SJSA1 (cell line): Measurements from ENCODE around the gene VWA3A. TPM values are rescaled to one million over a fixed set of nuclear protein-coding genes. Genes with fewer than 3 reads are reported as not detected.
A peak's percentile ranks its signal among the peaks of the same experiment; 100 is the strongest.

Experiments used
- DNase-seq, 2 experiments: peaks; one replicate each; pipeline ENCODE4 v3.0.0-alpha.2; 2015 to 2020; ENCODE audit warnings: low spot score in 2 of 2, low read depth in 1 of 2
- H3K27ac ChIP-seq: fragments of 250-450 bp; sonication (Bioruptor Pico); 2 replicates; pipeline ENCODE4 v1.5.1; 2020; ENCODE audit warnings: mild to moderate bottlenecking, moderate library complexity
- H3K27me3 ChIP-seq: fragments of 250-450 bp; sonication (Bioruptor Pico); replicated peaks from 2 replicates; pipeline ENCODE4 v1.5.1; 2020; ENCODE audit warnings: mild to moderate bottlenecking, moderate library complexity
- H3K36me3 ChIP-seq: fragments of 250-450 bp; sonication (Bioruptor Pico); 2 replicates; pipeline ENCODE4 v1.5.1; 2020; ENCODE audit warnings: mild to moderate bottlenecking
- H3K4me1 ChIP-seq: fragments of 250-450 bp; sonication (Bioruptor Pico); replicated peaks from 2 replicates; pipeline ENCODE4 v1.6.1; 2021; ENCODE audit warnings: mild to moderate bottlenecking
- H3K4me3 ChIP-seq: fragments of 250-450 bp; sonication (Bioruptor Pico); 2 replicates; pipeline ENCODE4 v1.5.1; 2020; ENCODE audit warnings: mild to moderate bottlenecking
- H3K9me3 ChIP-seq: fragments of 250-450 bp; sonication (Bioruptor Pico); replicated peaks from 2 replicates; pipeline ENCODE4 v1.5.1; 2020; ENCODE audit warnings: mild to moderate bottlenecking
- total RNA-seq: library from RNA; depleted of rRNA; stranded (reverse); fragments of >200 nt; shearing (Covaris generic); gene quantifications from 2 replicates; pipeline ENCODE4 v1.2.3, GENCODE V29; 2014; rRNA removed

Gene VWA3A
- total RNA-seq, 1 experiment from 2014 or later = not detected

- Histone ChIP-seq H3K27ac (peak overlapping the region; percentile 81), H3K36me3 (no peaks in the 10 kb centered on the region), H3K4me3 (no peak overlapping the region)
These were observed 106.4 kb downstream of the VWA3A start for GRCh38 chr16:22198547-22199293.

GRCh38 chr16:22202261-22202637 lies 109.9 kb downstream of the VWA3A start:
- no peak overlapping the region for H3K4me3 ChIP-seq
- no peak overlapping the region for H3K27ac ChIP-seq
- H3K27me3 ChIP-seq = no peaks in the 10 kb centered on the region
- no peaks in the 10 kb centered on the region for H3K36me3 ChIP-seq
- H3K9me3 ChIP-seq = no peaks in the 10 kb centered on the region
- peaks cover 23% of the 10 kb centered on the region for H3K4me1 ChIP-seq
- DNase-seq = no peak

More at GRCh38 chr16:22198547-22199293, 106.4 kb downstream of the VWA3A start:
- peaks cover 20% of the 10 kb centered on the region for H3K4me1 ChIP-seq
- H3K9me3 ChIP-seq = no peaks in the 10 kb centered on the region
- DNase-seq = no peak
- H3K27me3 ChIP-seq = no peaks in the 10 kb centered on the region

- Histone ChIP-seq H3K36me3 (no peaks in the 10 kb centered on the region), H3K27ac (no peak overlapping the region), H3K4me1 (peaks cover 30% of the 10 kb centered on the region), H3K9me3 (no peaks in the 10 kb centered on the region), H3K27me3 (no peaks in the 10 kb centered on the region), H3K4me3 (no peak overlapping the region)
- no peak for DNase-seq
These were observed 110.8 kb downstream of the VWA3A start for GRCh38 chr16:22203091-22203490.

GRCh38 chr16:22204091-22204655 lies 111.8 kb downstream of the VWA3A start:
- H3K4me3 ChIP-seq = no peak overlapping the region
- H3K36me3 ChIP-seq = no peaks in the 10 kb centered on the region
- DNase-seq = no peak
- no peaks in the 10 kb centered on the region for H3K9me3 ChIP-seq
- H3K27me3 ChIP-seq = no peaks in the 10 kb centered on the region
- H3K27ac ChIP-seq = no peak overlapping the region
- H3K4me1 ChIP-seq = peaks cover 22% of the 10 kb centered on the region

GRCh38 chr16:22205577-22206012 lies 113.3 kb downstream of the VWA3A start:
- Histone ChIP-seq H3K4me1 (peaks cover 16% of the 10 kb centered on the region), H3K4me3 (peak overlapping the region; percentile 68), H3K36me3 (no peaks in the 10 kb centered on the region), H3K9me3 (no peaks in the 10 kb centered on the region), H3K27ac (peak overlapping the region; percentile 55), H3K27me3 (no peaks in the 10 kb centered on the region)
- no peak for DNase-seq

GRCh38 chr16:22206013-22206841 lies 113.9 kb downstream of the VWA3A start, which contains the start of gene EEF2K:
EEF2K (plus strand) TSS chr16:22206278; CDS start chr16:22225730, 19,452 bp downstream.
- H3K36me3 ChIP-seq = no peaks in the 10 kb centered on the region
- peak within 1 kb of the TSS; percentile 55 for H3K27ac ChIP-seq
- no peaks in the 10 kb centered on the region for H3K27me3 ChIP-seq
- H3K9me3 ChIP-seq = no peaks in the 10 kb centered on the region
- peak; percentile 90 to 96 for DNase-seq
- H3K4me3 ChIP-seq = peak within 1 kb of the TSS; percentile 68
- peaks cover 16% of the 10 kb centered on the region for H3K4me1 ChIP-seq

Other genes with a start within 250 kb of the VWA3A start
- 3.7 and 11.3 TPM in 2 replicates for gene NPIPB4, start 234.8 kb upstream of the VWA3A start, total RNA-seq
- 147 and 167 TPM in 2 replicates for gene UQCRC2, start 139.2 kb upstream of the VWA3A start, total RNA-seq
- gene PDZD9, start 91.4 kb upstream of the VWA3A start, total RNA-seq = not detected in 2 replicates
- gene MOSMO, start 84.4 kb upstream of the VWA3A start, total RNA-seq = 15.7 and 30.3 TPM in 2 replicates
- not detected in 2 replicates for gene SDR42E2, start 70.0 kb downstream of the VWA3A start, total RNA-seq
- gene EEF2K, start 113.7 kb downstream of the VWA3A start, total RNA-seq = 6.5 and 11.2 TPM in 2 replicates
- 29.2 and 29.3 TPM in 2 replicates for gene POLR3E, start 204.9 kb downstream of the VWA3A start, total RNA-seq